ENCODE data around the gene WDR35.

DNA sequence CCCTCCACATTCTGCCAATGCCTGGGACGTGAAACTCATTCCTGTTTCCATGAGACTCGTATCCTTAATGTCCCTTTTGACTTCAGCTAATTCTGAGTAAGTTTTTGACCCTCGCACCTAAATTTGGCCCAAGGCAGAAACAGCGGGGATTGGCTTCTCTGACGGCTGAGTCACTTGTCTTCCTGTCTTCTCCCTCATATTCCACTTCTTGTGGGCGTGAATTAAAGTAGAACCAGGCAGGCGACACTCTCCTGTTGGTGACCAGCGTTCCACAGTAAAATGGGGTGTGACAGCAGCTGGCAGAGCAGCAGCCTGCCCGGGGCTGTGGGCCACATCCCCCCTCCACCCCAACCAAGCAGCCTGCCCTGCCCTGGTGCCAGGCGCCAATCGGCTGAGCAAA, 103.6 kb downstream of the WDR35 start:
- TF ChIP-seq, protein P1, sequence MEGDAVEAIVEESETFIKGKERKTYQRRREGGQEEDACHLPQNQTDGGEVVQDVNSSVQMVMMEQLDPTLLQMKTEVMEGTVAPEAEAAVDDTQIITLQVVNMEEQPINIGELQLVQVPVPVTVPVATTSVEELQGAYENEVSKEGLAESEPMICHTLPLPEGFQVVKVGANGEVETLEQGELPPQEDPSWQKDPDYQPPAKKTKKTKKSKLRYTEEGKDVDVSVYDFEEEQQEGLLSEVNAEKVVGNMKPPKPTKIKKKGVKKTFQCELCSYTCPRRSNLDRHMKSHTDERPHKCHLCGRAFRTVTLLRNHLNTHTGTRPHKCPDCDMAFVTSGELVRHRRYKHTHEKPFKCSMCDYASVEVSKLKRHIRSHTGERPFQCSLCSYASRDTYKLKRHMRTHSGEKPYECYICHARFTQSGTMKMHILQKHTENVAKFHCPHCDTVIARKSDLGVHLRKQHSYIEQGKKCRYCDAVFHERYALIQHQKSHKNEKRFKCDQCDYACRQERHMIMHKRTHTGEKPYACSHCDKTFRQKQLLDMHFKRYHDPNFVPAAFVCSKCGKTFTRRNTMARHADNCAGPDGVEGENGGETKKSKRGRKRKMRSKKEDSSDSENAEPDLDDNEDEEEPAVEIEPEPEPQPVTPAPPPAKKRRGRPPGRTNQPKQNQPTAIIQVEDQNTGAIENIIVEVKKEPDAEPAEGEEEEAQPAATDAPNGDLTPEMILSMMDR (IDR thresholded peaks at IDR 0.05): no peak
- TF ChIP-seq POLR2A (IDR thresholded peaks at IDR 0.05): no peak
